HG03097 (cell line): Measurements from ENCODE around the gene LYPD1.

Source experiments
- ATAC-seq: cut with Tn5 transposase; IDR thresholded peaks from one replicate; pipeline ENCODE4 v1.9.1; 2021; ENCODE audit not compliant: unreplicated experiment, low FRiP score

Gene LYPD1

DNA sequence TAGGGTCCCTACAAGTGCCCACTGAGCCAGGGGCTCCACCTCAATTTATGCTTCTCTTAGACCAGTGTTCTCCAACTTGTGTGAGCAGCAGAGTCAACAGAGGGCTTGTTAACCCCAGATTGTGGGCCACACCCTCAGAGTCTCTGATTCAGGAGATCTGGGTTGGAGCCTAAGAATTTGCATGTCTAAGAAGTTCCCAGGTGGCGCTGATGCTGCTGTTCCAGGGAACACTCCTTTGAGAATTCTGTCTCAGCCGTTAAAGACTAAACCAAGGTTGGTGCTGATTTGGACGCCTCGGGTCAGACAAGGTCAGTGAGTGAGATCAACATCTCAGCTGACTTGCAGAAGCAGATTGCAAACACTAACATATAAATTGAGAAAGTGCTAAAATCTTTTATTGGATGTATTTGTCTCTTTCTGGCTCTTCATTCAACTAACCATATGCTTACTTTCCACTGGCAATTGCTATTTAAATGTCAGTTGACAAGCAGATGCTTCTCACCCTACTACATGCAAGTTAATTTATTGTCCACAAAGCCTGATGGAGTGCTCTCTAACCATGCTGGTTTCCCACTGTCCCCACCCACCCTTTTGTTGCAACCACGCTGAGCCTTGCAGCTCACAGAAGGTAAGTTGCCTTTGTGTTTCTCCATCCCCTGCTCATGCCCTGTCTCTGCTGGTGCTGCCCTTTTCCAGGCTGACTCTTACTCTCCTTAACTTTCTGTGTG lies 31.5 kb downstream of the LYPD1 start:
- ATAC-seq, result no peak

DNA sequence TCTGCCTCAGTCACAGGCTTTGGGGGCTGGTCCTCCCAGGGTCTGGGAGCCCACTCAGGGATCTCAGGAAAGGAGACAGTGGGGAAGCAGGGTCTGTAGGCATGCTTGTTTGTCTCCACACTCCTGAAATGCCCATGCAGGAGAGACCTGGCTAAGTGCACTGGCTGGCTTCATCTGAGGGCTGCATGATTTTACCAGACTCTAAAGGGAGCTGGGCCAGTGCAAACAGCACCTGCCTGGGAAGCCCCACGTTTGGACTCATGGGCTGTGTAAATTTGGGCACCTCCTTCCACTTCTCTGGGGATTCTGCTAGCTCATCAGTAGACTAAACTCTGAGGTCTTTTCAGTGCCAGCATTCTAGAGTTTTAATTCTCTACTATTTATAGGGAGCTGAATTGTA lies 33.7 kb downstream of the LYPD1 start:
- no peak for ATAC-seq

DNA sequence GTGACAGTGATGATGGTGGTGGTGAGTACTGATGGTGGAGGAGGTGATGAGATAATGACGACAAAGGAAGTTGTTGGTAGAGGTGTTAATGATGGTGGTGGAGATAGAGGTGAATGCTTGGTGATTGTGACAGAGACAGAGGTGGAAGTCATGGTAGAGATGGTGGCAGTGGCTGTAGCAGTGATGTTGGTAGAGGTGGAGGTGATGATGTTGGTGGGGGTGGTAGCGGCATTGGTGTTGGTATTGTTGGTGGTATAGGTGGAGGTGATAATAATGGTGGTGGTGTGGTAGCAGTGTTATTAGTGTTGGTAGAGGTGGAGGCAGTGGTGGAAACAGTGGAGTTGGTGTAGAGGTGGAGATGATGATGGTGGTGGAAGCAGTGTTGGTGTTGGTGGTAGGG lies 36.4 kb downstream of the LYPD1 start:
- no peak for ATAC-seq

DNA sequence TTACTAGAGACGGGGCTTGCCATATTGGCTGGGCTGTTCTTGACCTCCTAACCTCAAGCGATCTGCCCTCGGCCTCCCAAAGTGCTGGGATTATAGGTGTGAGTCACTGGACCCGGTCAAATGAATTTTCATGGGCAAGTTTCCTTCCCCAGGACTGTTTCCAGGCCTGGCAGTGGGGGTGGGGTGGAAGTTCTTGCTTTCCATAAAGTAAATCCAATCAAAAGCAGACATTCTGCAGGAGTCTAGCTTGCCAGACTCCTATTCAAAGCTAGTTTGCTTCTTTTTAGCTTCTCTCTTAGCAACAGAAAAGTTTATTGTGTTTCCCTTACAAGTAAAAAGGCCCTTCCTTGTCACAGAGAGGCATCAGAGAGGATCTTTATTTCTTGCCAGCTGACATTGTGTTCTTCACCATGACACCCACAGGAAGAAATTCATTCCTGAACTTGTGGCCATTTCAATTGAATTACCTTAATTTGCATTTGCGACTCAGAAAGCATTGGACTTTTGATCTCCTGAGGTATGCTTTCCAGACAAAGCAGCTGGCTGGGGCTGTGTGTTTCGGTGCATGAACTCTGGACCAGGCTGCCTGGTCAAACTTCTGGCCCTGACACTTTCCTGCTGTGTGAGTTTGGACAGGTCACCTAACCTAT lies 37.9 kb downstream of the LYPD1 start:
- ATAC-seq, result no peak

DNA sequence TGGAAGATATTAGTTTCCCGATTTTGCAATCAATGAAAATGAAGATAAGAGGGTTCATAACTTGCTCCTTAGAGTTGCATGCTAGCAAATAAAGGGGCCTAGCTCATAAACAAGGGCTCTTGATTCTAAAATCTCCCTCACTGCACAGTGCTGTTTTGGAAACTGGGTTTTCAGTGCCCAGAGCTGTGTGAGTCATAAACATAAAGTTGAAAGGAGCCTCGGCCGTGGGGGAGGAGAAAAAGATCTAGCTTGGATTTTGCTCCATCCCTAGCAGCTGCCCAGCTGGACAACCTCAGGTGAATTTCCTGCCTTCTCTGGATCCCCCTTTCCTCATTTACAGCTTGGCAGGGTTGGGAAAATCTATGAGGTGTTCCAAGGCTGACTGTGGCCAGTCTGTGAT lies 42.5 kb downstream of the LYPD1 start:
- ATAC-seq, result no peak

DNA sequence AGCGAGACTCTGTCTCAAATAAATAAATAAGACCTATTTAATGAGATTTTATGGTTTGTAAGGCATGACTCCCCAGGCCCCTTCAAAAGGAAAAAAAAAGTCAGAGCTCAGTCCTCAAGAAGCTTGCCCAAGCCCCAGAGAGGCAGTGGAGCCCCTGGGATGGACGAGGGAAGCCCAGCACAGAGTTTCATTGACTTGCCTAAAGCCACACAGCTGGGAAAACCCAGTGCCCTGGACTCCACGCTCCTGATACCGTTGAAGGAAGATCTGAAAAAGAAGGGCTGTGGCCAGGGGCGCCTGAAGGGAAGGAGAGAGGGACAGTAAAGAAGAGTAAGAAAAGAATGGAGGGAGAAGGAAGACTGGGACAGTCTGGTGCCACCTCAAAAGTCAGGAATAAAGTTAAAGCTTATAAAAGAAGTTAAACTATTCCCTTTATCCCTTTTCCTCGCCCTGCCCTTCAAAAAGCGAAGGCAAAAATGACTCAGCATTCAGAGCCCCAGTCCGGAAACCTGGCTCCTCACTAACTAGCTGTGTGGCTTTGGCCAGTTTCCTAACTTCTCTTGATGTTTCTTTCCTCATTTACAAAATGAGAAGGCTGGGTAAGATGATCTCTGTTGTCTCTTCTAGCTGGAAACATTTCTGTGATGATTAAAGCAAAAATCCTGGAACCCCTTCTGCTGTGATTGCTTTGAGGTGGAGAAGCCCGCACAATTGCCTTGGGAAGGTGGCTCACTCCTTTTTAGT lies 46.7 kb downstream of the LYPD1 start:
- no peak for ATAC-seq

DNA sequence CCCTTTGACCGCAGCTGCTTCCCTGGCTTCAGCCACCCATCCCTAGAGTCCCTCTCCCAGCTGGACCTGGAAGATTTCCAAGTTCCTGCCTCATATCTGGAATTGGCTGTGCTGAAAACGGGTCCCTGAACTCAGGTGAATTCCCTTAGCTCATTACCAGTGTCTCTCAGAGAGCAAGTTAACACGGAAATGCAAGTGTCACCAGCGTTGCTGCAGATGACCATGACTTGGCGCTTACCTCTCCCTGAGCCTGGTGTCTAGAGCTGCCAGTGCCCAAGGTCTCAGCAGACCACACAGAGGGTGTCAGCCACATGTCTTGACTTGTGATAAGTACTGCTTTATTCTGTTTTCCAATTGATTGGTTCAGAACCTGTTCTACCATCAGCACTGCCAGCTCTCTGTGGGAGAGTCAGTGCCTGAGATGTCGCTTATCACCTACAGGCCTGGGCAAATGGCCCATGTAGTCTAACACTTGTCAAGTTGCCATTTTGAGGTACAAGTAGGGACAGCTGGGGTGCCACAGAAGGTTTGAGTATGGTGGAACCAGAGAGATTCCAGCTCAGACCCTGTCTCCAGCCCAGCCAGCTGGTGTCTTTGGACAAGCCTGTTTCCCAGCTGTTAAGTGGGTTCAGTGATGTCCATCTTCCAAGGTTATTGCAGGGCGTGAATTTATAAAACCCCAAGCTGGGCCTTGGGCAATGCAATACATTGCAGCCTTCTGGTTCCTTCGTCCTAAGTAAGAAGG lies 48.7 kb downstream of the LYPD1 start:
- ATAC-seq, result no peak

DNA sequence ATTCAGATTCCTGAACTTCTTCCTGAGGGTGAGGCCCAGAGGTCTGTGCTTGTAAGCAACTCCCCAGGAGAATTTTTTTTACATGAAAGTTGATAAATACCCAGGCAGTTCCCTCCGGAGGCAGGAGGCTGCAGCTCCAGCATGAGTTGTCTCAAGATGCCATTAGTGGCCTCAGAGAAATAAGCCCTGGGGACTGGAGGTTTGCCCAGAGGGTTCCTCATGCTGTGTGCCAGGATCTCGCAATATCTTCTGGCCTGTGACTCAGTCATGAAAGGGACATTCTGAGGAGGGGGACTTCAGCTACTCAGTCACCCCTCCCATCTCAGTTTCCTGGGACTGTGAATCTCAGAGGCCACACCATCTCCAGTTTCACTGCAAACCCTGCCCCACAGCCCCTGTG lies 49.9 kb downstream of the LYPD1 start:
- ATAC-seq, result no peak

DNA sequence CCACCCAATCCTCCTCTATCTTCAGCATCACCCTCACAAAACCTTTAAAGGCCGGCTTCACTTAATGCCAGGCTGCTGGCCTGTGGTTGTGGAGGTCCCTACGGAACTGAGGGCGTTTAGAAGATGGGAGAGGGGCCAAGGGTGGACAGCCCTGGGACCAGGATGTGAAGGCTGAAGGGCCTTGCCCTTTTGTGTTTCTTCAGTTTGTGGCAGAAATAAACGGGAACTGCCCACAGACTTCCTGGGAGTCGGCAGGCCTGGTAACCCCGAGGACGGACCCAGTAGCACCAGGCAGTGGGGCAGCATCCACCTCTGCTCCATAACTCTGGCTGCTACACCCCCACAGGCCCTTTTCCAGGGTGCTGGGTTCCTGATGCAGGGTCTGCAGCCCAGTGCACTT lies 51.3 kb downstream of the LYPD1 start:
- no peak for ATAC-seq

DNA sequence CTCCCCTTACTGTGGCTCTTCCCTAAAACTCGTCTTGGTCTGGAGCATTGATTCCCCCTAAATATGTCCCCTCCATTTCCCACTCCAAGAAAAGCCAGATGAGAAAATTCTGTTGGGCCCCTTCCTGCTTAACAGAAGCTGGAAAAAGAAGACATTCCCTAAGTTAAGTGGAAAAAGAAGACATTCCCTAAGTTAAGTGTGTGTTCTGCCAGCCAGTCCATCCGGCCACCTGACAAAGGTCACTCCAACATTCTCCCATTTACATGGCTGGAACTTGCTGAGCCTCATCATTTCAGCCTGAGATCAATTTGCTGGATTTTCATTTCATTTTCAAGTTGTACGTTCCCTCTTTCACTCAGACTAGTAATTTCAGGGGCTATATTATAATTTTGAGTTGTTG lies 52.0 kb downstream of the LYPD1 start:
- ATAC-seq, result no peak

DNA sequence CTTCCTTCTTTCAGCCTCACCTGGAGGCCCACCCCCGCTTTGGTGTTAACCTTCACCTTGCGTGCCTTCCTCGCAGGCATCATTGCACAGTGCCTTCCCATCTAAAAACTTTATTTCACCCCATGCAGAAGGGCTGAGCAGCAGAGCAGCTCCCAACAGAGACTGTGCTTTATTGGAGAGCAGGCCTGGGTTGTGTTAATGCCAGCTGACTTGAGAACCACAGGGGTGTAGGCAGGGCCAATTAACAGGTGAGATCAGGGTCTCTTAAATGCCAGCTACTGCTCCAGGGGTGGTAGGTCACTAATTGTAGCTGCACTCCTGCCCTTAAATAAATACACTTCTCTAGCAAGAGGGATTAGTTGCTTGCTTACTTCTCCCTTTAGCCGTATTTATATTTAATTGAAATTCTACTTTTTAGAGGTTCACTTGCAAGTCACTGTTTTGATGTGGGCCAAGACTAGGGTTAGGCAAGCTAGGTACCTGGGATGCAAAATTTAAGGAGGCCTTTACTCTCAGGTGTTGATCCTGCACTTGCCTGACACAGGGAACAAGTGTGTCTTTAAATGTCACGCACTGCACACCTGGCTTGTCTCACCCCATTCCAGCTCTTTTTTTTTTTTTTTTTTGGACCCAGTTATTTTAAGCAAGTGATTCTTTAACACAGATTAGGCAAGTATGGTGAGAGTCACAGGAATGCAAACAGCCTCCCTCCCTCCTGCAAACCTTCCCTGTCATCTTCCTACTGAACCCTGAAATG lies 54.5 kb downstream of the LYPD1 start:
- no peak for ATAC-seq

DNA sequence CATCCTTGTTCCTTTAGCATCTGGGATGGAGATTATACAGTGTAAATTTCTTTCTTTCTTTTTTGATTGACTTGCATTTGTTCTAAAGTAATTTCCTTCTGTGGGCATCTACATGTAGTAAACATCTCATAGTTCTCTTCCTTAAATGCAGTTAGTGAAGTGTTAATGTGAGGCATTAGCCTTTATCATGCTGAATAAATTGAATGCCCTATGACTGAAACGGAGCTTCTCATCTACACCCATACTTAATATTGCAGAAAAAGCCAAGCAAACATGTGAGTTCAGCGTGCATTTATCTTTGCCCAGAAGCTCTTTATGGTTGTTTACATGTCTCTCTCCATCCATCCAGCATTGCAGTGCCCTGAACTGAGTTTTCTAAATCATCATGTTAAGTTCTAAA lies 58.3 kb downstream of the LYPD1 start:
- ATAC-seq, result no peak

DNA sequence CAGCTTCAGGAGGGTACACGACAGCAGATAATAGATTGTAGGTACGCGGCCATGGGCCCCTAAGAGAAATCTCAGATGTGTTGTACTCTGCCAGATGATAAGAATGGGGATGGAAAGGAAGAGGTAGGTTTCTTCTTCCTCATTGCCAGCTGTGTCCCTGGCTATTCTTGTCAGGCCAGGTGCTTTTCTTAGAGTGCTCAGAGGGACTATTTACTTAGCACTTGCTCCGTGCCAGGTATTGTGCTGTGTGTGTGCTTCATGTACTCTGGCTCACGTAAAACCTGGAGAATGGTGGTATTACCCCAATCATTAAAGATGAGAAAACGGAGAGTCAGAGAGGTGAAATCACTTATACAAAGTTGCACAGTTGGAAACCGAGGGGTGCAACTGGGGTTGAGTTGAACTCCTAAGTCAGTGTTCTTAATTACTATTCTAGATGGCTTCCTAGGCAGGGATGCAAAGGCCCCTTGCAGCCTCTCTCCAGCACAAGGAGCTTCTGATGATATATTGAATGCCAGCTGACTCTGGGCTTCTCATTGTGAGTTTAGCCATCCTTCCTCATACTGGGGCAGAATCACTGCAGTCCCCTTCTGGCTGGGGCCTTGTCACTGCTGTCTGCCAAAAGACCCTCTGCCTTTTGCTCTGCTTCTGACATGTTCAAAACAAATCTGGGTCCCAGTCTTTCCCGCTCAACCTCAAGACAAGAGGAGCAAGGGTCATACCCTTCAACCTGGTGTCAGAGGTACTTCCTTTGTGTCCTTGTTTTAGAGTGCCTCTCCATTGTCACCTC lies 60.7 kb downstream of the LYPD1 start:
- no peak for ATAC-seq

DNA sequence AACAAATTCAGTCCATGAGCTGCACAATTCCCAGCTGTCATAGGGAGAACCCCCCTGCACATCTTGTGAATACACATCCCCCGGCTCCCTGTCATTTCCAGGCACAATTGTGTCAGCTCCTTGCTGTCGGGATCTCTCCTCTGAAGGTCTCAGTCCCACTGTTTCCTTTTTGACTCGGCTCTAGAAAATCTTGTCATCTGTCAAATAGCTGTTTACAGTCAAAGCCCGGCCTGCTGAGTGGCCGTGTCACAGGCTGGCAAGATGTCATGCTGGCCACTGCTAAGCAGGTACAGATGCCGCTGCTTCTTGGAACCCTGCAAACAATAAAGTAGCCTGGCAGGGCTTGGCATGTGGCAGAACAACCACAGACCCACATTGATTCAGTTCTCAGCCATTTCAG lies 61.7 kb downstream of the LYPD1 start:
- no peak for ATAC-seq

DNA sequence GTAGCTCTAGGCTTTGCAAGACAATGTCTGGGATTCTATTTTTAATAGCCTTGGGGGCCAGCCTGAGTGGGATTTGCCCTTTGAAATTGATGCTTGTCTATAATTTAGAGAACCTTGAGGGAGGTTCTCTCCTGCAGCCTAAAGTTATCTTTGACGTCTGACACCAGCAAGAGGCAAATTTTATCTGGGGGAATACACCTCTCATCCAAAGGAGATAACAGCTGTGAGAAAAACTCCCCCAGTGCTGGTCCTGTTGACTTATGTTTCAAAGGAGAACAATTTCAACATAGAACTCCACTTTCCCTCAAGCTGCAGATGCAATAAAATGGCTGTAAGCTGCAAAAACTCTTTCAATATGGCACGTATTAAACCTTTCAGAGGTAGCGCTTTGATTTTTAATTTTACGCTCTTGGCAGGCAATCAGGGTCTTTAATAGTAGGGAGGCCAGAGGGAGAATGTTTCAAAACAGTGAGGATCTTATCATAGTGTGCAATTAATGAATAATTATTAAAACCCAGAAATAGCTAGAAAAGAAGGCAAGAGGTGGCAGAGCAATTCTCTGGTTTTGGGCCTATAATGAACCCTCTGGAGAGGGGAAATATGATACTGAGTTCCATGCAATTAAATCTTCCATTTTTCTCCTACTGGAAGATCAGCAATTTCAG lies 62.4 kb downstream of the LYPD1 start:
- no peak for ATAC-seq

DNA sequence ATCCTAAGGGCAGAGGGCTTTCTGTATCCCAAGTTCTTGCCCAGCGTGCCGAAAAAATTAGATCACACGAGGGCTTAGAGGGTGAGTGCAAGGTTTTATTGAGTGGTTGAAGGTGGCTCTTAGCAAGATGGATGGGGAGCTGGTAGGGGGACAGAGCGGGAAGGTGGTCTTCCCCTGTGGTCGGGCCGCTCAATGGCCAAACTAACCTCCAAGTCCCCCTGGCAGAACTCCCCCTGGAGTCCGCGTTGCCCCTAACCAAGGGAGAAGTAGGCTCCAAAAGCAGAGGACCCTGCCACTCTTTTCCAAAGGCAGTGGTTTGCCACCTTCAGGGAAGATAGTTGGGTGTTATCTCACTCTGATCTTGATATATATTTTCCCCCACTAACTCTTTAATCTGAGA lies 63.4 kb downstream of the LYPD1 start:
- ATAC-seq, result no peak

DNA sequence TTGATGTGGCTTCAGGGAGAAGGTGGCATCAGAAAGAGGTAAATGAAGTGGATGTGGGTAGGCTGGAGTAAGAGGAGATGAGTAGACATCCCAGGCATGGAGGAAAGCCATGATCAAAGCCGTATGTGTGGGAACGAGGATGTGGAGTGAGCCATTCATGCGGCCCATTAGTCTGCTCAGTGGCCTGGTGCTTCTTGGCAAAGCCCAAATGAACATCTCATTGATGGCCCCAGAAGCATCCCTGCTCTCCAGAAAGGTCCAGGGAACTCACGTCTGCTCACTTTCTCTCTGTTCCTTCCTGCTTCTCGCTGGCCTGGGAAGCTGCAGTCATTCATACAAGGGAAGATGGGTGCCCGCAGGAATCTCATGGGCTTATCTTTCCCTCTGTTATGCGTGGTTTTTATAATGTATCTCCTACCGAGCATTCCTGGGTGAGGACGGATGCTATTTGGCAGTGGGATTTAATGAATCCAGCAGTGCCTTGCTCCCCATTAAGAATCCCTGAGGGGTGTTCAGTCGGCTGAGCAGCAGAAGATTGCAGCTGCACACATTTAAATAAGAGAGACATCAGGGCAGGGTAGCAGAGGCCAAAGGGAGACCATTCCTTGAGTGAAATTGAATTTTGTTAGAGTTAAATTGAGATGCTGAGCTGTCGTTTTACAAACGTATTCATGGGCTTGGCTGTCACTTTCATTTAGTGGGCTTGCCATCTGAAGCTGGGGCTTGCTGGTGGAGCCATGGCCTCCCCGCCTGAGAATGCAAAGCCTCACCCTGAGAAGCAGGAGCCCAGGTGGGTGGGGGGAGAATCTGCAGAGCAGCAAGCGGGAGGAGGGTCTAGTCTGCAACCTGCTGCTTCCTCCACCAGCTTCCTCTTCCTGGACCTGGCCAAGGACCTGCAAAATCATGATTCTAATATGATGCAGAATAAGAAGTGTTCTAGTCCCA lies 64.5 kb downstream of the LYPD1 start:
- no peak for ATAC-seq

DNA sequence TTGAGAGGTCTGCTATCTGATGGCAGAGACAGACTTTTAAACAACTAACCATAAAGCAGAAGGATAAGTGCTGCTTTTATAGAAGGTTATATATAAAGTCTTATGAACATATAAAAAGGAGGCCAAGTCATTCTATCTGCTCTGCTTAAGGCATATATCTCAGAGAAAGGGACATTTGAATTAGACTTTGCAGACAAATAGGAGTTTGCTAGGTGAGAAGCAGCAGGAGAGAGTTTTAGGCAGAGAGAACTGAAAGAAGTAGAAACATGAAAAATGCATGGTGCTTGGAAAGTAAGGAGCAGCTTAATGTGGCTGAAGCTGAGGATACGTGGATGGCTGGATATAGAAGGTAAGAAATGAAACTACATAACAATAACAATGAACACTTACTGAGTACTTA lies 65.4 kb downstream of the LYPD1 start:
- no peak for ATAC-seq
